HG02840 (cell line): ENCODE results near the gene VASN.
"Not testable (repeated sequence)": the region's sequence is repeated elsewhere in the genome, so short reads cannot be mapped to it uniquely, and the experiment has no call there.

ENCODE experiments used
- ATAC-seq: cut with Tn5 transposase; IDR thresholded peaks from one replicate; pipeline ENCODE4 v1.9.1; 2021; ENCODE audit warnings: mild to moderate bottlenecking, moderate library complexity, moderate number of reproducible peaks; ENCODE audit not compliant: unreplicated experiment, low FRiP score

The VASN gene

GRCh38 chr16:4371357-4372000, at the start of gene VASN:
TSS of gene VASN (plus strand) at chr16:4371848. CDS start at chr16:4380878, 9,030 bp downstream.
- no peak for ATAC-seq

- ATAC-seq, result no peak
These were observed 49.3 kb upstream of the VASN start for GRCh38 chr16:4322121-4323052.

GRCh38 chr16:4323071-4323844, 48.4 kb upstream of the VASN start:
- ATAC-seq, result no peak

GRCh38 chr16:4323845-4324488, 47.7 kb upstream of the VASN start:
- ATAC-seq, result no peak

- ATAC-seq, result no peak
These were observed 47.0 kb upstream of the VASN start for GRCh38 chr16:4324492-4325252.

GRCh38 chr16:4325253-4325758, 46.3 kb upstream of the VASN start:
- no peak for ATAC-seq

GRCh38 chr16:4327386-4328045, 44.1 kb upstream of the VASN start:
- no peak for ATAC-seq

GRCh38 chr16:4328046-4328781, 43.4 kb upstream of the VASN start:
- ATAC-seq, result no peak

GRCh38 chr16:4328782-4329775, 42.6 kb upstream of the VASN start:
- no peak for ATAC-seq

GRCh38 chr16:4330277-4330874, 41.3 kb upstream of the VASN start:
- no peak for ATAC-seq

GRCh38 chr16:4332083-4332482, 39.6 kb upstream of the VASN start:
- ATAC-seq, result no peak

GRCh38 chr16:4332623-4333307, 38.9 kb upstream of the VASN start:
- ATAC-seq, result no peak

- no peak for ATAC-seq
These were observed 38.4 kb upstream of the VASN start for GRCh38 chr16:4333308-4333638.

GRCh38 chr16:4333714-4334113, 37.9 kb upstream of the VASN start:
- ATAC-seq, result not testable (repeated sequence)

GRCh38 chr16:4334724-4335495, 36.7 kb upstream of the VASN start:
- ATAC-seq, result no peak
